HTERT RPE-1 (cell line): ENCODE data around the gene CACNA1D.

ENCODE experiments used
- in situ Hi-C: fragments of 300-500 bp; cut with MboI; formaldehyde crosslinking; loops from 4 replicates; pipeline ENCODE4 v1.14.3; 2020; ENCODE audit warnings: low sequenced_read_pairs

The CACNA1D gene

DNA sequence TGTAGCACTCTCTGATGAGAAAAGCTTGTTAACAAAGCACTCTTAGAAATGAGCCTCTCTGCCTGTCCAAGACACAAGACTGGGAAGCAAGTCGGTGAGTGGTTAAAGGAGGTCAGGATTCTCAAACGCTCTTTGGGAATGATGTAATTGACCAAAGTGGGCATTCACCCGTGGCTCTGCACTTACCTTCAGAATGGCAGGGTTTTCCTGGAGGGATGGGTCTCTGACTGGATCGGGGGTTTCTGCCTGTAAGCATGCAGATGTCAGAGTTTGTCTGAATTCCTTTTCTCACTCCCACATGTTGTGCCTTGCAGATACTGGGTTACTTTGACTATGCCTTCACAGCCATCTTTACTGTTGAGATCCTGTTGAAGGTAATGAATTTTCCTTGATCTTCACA lies 245.6 kb downstream of the CACNA1D start:
- in situ Hi-C loops: no loop called here

DNA sequence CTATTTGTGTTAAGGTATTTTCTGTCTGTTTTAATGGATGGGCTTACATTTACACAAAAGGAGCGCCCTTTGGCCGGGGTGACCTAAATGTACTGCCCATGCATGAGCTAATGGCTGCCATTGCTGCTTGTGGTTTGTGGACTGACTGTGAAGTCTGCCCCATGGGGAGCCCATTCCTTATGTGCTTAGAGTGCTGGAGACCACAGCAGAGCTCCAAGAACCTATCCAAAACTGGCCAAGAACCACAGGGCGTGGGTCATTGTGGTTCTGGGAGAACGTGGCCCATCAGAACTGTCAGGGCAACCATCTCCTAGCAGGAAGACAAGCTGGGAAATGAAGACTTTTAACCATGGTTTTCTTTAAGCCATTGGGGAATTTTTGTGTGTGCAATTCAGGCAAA lies 246.5 kb downstream of the CACNA1D start:
- in situ Hi-C loops: no loop called here

DNA sequence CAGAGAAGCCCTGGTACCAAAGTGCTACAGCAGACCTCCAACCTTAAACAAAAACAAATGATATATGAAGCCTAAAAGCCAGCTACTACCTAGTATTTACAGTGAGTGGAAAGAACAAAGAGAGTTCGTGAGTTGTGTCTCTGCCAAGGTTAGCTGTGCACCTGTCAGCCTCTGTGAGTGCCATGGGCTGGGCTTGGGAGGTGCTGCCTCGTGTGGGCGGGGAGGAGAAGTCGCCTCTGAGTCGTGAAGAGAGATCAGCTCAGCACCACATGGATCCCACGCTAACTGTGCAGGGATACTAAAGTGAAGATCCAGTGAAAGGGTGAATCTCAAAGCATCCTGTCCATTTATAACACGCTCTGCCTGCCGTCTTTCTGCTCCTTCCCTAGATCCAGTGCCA lies 249.9 kb downstream of the CACNA1D start:
- in situ Hi-C loops: no loop called here

DNA sequence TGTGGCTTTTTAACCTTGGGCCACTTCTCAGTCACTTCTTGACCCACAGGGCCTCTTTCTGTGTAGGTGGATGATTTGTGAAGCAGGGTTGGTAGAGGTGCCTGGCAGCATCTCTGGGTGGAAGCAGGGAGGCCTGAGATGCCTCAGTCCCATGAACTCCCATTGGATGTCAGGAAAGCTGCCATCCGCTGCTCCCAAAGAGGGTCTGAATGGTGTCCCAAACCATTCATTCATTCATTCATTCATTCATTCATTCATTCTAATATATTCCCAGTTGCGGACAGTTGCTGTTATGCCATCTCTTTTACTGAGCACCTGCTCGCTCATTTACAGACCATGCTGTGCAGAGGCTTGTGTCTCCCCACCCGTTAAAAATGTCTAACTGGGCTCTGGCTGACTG lies 253.1 kb downstream of the CACNA1D start:
- in situ Hi-C loops: no loop called here

DNA sequence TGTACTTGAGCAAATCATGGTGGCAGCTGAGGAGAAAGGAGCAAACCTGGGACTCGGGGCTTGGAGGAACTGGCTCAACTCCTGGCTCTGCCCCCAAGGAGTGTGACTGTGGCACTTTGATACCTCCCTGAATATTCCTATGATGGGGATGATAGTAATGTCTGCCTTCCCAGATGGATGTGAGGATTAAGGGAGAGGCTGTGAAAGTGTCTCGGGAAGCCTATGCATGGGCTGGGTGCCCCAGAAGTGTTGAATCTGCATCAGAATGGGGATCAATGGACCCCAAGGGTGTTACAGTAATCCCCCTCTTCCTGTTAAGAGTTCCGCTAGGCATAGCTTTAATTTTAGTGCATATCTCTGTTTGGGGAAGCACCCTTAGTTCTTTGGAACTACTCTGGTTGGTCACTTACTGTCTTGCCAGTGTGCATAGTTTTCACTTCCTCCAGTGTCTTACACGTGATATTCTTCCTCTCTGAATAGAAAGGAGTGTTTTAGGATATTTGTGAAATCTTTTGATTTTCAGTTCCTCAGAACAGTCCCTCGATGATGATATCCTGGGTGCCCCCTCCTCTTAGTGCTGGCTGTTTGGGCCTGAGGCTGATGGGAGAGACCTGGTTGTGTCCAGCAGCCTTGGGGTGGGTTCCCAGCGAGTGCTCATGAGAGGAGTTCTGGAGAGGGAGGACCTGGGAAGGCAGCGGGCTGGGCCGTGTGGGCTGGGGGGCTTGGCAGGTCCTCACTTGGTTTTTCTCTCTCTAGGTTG lies 254.3 kb downstream of the CACNA1D start:
- in situ Hi-C loops: no loop called here

DNA sequence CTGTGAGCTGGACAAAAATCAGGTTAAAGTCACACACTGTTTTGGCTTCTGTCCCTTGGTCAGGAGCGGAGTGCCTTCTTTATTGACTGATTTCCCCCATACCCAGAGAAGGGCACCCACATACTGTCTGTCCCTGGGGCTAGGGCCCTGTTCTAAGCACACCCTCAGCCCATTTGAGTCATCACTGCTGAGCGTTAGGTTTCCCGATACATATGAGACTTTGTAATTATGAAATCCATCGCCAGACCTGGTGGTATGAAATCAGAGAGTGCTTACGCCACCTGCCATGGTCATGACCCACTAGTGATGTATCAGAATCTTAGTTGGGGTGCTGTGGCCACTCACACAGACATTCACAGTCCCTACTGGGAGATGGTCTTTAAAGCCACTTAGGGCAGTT lies 255.0 kb downstream of the CACNA1D start:
- in situ Hi-C loops: no loop called here

DNA sequence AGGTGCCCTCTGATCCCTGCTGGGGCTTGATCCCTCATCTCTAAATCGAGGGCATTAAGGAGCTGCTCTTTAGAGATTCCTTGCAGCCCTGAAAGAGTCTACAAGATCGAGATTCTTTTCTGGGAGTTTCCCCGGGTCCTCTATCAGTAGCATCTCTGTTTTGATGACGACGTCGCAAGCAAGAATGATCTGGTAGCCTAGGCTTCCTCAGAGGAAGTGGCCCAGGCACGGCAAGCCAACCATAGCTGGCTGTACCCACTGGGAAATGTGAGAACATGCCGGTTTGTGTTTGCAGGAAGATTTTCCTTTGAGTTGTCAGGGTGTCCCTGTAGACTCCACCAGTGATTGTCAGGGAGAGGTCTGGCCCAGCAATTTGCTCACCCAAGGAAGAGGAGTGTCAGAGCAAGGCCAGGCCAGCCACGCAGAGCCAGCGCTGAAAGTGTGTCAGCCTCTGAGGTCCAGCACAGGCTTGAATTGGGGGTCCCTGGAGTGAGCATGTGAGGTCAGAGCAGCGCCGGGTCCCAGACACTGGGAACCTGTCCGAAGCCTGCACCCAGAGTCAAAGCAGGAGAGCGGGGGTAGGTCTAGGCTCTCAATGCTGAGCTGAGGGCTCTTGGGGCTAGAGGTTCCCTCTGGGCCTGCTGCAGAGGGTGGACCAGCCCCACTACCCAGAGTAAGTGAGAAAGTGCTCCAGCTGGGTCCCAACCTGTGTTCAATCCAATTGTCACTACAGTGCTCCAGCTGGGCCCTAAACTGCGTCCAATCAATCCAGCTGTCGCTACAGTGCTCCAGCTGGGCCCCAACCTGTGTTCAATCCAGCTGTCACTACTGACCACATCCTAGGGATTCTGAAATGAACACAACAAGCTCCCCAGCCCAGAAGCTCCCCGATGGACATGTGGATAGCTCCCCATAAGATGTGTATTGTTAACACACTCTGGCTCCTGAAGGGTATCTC lies 256.1 kb downstream of the CACNA1D start:
- in situ Hi-C loops: no loop called here

DNA sequence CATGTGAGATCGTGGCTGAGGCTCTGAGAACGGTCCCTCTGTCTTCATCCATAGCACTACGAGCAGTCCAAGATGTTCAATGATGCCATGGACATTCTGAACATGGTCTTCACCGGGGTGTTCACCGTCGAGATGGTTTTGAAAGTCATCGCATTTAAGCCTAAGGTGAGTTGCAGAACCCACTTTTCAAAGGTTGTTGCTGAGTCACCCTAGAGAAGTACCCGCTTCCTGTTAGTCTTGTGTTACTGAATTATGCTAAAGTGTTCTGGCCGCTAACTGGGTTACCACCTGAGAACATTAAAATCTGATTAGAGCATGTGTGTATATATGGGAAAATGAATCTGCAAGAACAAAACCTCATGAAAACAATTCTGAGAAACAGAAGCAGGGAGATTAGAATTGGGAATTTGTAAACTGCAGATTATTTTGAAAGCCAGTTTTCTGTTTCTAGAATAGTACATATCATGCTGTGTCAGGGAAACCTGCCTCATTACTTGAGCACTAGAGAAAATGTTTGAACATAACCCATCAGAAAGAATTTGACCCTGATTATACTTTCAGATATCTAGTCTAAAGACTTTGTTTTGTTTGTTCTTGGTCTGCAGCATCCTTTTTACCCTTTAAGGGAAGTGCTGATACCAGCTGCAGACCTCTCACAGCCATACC lies 259.2 kb downstream of the CACNA1D start:
- in situ Hi-C loops: no loop called here

DNA sequence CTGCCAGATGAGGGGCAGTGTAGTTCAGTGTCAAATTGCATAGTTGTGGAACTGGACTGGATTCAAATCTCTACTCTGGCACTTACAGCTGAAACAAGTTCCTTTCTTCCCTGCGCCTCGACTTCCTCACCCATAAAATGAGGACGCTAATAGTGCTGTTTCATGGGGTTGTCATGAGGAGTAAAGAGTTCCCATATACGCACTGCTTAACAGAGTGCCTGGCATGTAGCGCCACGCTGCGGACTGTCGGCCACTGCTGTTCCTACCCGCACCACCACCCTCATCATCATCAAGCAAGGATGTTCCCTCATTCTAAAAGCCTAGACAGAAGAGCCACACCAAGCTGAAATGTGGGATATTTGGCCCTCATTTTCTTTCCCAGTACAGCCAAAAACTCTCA lies 259.9 kb downstream of the CACNA1D start:
- in situ Hi-C loops: no loop called here

DNA sequence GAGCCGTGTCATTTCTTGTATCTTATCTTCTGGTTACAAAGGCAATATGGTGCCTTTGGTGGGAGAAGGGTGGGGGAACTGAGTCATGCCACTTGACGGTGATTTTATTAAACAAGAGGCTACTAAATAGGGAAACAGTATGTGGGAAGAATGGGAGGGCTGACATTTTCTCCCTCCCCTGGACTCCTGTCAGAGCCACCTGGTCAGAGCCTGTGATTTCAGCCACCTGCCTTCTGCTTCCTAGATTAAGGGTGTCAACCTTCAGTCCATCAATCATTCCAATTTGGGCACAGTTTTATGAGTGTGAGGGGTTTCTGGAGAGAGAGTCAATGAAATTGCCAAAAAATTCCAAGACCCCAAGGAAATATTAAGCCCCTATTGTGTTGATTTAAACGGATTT lies 264.4 kb downstream of the CACNA1D start:
- in situ Hi-C loops: no loop called here

DNA sequence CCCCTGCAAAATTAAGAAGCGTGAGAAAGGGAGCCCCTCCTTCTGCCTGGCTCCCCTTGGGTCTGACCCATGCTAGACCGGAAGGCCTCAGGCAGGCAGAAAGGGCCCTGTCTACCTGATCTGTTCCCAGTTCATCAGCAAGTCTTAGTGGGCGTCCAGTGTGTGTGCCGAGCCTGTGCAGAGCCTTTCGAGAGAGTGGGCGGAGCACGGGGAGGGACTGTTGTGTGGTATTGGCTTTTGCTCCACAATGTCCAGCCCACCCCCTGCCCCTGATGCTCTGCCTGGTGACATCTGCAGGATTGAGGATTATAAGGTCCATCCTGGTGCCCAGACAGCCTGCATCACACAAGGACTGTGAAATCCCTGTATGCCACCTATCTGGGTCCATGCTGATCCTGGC lies 268.9 kb downstream of the CACNA1D start:
- in situ Hi-C loops: no loop called here

DNA sequence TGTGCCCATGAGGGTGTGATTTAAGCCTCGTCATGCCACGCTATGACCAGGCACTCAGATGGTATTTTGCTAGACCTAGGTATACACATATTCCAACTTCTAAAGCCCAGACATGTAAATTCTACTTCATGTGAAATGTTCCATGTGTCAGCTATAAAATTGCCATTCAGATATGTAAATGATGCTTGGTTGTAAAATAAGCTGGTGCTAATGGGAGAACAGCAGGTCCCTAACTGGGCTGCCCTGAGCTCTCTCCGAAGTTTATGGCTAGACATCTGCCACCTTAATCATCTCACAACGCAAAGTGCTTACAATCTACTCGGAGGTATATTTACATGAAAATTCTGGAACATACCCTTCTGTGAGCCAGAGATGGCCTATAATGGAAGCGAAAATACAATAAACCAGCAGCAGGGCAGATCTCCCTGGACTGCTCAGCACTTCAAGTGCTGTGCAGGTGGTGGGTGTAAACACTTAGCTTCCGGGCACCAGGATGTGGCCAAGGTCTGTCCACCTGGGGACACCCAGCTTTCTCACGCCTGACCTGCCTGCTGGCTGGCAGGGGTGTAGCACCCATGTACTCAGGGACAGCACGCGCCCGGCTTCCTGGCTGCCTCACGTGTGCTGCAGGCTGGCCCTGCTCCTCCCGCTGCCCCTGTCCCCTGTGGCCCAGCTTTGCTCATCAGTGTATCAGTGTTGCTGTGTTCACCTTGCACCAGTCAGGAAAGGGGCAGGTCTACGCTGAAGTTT lies 269.8 kb downstream of the CACNA1D start:
- in situ Hi-C loops: no loop called here

DNA sequence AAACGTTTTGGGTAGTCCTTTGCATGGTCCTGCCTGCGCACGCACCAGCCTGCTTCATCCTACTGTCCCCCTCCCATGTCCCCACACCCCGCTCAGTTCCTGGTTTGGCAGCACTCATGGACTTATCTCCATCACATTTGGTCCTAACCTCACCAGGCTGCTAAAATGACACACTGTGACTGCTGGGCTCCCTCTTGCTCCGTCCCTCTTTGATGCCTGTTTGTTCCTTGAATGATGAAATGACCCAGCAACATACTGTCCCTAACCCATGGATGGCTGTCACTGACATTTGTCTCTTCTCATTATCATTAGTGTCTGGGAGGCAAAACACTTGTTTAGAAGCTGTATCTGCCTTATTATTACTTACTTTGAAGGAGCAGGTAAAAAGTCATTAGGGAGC lies 271.3 kb downstream of the CACNA1D start:
- in situ Hi-C loops: no loop called here

DNA sequence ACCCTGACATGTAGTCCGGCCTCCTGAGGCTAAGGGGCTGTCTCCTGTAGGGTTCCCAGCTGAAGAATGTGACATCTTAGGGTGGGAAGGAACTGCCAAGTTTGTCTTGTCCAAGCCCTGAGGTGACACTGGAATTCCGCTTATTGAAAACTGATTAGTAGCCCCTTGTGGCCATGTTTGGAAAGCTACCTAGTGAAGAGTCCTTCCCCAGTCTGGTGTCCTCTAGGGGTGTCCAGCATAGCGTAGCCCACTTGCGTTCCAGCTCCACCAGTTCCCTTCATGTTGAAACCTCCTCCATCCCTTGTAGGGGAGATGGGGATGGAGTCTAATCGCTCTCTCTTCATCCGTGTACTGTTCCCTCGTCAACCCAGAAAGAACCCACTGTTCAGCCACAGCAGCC lies 272.3 kb downstream of the CACNA1D start:
- in situ Hi-C loops: no loop called here

DNA sequence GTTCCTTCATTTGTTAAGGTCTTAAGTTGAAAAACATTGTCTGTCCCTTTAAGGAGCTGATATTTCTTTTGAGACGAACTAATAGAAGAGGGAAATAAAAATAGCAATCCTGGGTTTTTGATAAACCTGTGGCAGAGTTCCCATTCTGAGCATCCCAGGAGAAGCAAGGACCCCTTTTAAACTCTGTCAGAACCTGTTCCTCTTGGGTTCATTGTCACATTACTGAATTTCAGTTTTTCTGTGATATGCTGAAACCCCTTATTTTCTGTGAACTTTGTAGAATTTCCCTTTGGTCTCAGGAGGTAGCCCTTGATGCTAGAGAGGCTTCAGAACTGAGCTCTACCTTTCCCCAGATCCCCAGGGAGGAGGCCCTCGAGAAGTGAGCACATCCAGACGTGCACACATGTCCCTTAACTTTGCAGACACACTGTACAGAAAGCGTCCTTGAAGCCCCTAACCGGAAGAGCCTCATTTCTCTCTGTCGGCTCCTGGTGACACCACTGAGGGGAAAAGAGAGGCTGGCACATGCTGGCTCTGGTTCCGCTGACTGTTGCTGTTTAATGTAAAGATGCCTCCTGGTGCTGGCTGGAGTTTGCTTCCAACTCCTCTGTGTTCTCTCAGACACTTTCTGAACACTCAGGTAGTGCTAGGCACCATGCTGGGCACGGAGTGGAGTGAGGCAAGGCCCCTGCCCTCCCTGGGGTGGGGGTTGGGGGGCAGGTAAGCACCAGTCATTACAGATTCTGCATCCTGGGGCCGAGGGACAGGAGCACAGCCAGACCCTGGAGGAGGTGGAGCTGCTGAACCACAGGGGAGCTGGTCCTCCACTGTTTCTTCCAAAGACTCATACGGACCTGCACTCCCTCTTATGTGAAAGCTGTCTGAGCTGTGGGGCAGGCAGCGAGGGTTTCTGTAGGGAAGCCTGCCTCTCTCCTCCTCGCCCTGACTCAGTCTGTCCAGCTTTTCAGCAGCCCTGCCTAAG lies 274.4 kb downstream of the CACNA1D start:
- in situ Hi-C loops: no loop called here

DNA sequence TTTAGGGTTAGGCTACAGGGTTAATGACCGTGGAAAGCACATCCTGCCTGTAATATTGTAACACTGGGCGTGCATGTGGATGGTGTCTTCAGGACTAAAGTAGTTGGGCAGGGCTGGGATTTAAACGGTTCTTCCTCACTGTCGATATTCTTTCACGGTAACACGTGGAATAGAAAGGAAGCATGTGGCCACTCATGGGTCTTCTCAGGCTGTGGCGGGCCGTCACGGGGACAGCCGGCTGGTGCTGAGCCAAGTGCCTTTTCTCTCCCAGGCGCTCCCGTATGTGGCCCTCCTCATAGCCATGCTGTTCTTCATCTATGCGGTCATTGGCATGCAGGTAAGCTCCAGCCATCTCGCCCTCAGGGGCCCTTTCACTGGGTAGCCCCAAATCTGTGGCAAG lies 278.2 kb downstream of the CACNA1D start:
- in situ Hi-C loops: no loop called here

DNA sequence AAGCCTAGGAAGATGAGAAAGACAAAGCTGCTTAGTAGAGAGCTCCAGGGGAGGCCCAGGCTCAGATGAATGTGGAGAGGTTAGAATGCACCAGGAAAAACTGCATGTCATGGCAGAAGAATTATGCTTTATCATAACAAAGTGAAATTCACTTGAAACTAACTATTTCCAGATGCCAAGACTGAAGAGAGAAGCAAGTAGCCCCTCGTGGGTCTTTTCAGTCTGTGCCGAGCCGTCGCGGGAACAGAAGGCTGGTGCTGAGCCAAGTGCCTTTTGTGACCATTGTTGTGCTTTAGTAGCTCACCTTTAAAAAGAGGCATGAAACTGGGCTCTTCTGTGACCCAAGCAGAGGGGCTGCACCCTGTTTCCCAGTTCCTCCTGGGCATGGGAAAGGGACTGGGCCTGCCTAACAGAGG lies 278.6 kb downstream of the CACNA1D start:
- in situ Hi-C loops: no loop called here

DNA sequence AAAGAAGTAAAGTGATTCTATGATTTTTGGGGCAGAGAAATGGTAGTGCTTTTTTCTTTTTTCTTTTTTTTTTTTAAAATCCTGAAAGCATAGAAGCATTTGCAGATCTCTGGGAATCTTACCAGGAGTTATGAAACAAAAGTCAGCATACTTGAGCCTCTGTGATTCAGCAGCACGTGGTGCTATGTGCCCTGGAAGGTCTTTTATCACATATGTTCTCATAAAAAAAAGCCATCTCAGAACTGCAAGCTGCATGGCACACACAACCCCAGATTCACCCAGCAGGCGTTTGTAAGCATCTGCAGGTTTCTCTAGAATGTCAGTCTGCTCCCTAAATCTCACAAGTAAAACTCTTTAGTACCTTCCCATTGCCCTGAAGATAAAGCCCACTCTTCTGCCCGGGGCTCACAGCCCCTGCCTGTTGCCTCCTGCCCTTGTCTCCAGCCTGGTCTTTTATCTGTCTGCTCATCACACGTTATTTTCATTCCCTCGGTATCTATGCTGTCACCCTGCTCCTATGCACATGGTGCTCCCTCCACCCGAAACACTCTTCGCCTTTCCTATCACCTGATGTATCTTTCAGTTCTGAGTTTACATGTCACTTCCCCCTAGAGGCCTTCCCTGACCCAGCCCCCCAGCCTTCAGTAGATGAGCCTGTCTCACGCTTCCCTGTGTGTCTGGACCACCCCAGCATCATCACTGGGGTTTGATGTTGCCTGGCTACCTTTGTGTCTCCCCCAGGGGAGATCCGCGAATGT lies 279.4 kb downstream of the CACNA1D start:
- in situ Hi-C loops: no loop called here

DNA sequence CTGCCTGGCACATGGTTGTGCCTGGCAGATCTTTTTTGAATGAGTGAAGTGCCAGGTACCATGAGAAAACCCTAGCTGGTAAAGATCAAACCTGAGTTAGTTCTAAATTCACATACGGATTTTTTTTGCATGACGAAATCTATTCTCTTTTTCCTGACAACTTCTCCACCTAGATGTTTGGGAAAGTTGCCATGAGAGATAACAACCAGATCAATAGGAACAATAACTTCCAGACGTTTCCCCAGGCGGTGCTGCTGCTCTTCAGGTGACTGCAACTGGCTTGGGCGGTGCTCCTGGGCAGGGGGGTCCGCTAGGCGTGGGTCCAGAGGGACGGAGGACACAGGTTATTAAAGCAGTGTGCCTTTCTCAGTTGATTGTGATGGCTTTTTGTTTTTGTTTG lies 280.0 kb downstream of the CACNA1D start:
- in situ Hi-C loops: no loop called here
